Hindlimb muscle (tissue), 1 donor: ENCODE measurements around the gene EMID1. TPM values are rescaled to one million over a fixed set of nuclear protein-coding genes. Genes with fewer than 3 reads are reported as not detected.
"Not testable (repeated sequence)": the region's sequence is repeated elsewhere in the genome, so short reads cannot be mapped to it uniquely, and the experiment has no call there.

ENCODE experiments used
- DNase-seq: peaks from one replicate; pipeline ENCODE4 v3.0.0-alpha.2; 2013
- polyA plus RNA-seq: library from polyadenylated mRNA; unstranded; fragments of 120-200 nt; gene quantifications from one replicate; pipeline ENCODE4 v1.2.1, GENCODE V29; 2013; ENCODE audit not compliant: insufficient read length

Gene EMID1
- polyA plus RNA-seq, 1 donor = 8.4 TPM

DNA sequence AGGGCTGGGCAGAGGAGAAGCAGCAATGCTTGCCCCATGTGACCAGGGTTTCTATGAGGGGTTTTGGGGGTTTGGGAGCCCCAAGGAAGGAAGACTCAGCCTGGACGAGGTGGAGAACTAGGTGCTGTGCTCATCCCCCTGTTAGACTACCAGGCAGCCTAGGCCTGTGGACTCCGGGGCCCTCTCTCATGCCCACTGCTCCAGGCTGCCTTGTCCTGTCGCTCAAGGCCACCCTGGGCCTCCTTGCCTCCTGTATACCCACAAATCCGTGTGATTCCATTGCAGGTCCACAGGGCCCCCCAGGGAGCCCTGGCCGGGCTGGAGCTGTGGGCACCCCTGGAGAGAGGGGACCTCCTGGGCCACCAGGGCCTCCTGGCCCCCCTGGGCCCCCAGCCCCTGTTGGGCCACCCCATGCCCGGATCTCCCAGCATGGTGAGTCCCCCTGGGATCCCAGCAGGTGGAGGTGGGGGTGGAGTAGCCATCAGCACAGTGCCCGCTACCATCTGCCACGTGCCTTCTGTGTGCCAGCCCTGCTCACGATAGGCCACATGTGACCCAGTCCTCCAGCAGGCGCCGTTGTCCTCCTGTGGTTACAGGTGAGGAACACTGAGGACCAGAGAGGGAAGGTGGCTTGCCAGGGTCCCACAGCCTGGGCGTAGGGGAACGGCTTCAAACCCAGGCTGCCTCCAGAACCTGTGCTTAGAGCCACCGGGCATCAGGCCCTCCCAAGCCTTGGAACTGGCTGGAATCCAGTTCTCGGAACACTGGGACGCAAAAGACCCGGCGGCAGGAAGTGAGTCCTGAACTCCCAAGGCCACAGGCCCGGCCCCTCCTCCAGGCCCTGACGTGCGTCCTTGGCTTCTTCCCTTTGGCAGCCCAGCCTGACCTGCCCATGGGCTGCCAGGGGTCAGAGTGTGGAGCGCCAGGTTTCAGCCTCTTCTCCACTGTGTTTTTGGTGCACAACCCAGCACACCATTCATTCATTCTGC lies 26.6 kb downstream of the EMID1 start:
- no peak for DNase-seq

- no peak for DNase-seq
Measured at GRCh38 chr22:29233277-29233877, 27.7 kb downstream of the EMID1 start.

GRCh38 chr22:29240481-29240880 lies 34.8 kb downstream of the EMID1 start:
- not testable (repeated sequence) for DNase-seq

GRCh38 chr22:29243874-29244446 lies 38.3 kb downstream of the EMID1 start:
- no peak for DNase-seq

DNA sequence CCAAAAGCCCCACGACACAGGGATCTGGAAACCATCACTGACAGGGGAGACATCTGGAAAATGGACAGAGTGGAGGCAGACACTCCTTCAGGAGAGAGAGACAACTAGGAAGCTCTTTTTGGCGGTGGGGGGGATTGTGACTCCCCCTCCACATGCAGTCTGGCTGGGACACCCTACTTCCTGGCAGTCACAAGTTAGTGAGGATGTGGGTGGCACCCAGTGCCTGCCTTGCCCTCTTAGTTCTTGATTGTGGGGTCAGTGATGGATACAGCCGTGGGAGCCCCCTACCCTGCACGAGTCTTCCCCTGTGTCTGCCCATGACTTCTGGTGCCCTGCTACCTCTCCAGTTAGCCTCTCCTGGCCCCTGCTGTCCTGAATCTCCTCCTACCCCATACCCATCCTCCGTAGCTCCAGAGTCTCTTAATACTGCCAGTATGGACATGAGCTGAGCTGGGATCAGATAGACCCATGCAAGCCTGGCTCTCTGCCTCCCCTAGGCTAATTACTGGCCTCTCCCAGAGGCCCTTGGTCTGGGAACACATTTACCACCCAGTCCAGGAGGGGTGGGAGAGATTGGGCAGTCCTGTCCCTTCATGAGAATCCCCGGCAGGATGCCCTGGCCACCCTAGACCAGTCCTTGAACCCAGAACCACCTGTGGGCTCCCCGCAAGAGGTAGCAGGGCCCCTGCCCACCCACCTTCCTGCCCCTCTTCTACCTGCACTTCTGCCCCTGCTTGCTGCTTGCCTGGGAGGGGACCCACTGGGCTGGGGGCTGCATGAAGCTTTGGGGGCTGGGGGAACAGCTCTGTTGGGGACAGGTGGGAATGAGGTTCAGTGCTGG lies 39.3 kb downstream of the EMID1 start:
- DNase-seq = no peak

GRCh38 chr22:29245626-29246385 lies 40.1 kb downstream of the EMID1 start:
- peak; percentile 64 for DNase-seq

GRCh38 chr22:29247891-29248290 lies 42.2 kb downstream of the EMID1 start:
- not testable (repeated sequence) for DNase-seq

DNA sequence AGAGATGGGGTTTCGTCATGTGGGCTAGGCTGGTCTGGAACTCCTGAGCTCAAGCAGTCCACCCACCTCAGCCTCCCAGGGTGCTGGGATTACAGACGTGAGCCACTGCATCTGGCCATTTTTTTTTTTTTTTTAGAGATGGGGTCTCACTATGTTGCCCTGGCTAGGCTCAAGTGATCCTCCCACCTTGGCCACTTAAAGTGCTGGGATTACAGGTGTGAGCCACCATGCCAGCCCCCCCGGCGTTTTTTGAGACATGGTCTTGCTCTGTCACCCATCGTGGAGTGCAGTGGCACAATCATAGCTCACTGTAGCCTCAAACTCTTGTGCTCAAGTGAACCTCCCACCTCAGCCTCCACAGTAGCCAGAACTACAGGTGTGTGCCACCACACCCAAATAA lies 45.6 kb downstream of the EMID1 start:
- no peak for DNase-seq

DNA sequence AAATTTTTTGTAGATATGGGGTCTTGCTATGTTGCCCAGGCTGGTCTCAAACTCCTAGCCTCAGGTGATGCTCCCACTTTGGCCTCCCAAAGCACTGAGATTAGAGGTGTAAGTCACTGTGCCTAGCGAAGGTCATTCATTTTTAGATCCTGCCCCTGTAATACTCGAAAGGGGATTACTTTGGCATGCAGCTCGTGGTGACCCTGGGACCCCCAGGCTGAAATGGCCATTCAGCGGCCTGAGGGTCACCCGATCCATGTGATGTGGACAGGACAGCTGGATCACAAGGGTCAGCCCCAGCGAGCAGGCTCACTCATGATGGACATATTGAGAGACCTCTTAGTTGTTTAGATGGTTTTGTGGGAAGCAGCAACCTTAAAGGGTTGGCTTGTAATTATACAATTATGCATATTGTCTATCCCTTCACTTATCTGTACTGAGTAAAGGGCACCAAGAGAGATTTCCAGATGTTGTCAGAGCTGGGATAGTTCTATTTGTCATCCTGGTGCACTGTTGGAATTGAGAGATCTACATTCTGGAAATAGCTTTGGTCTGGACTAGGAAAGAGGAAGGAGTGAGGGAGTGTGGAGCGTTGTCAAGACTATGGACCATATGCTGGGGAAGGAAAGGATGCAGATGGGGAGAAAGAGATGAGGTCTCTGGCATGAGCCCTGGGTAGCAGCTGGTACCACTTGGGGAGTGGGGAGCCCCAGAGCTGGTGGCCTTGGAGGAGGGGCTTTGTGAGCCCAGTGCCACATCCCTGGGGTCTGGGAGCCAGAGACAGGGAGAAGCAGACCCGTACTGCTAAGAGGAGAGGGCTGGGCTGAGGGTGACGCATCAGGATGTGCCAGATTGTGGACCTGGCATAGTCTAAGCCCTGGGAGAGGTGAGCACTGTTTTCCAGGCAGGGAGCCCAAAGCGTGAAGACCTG lies 46.5 kb downstream of the EMID1 start:
- no peak for DNase-seq

GRCh38 chr22:29253561-29254285 lies 48.0 kb downstream of the EMID1 start:
- no peak for DNase-seq

- no peak for DNase-seq
Measured at GRCh38 chr22:29254286-29254660, 48.6 kb downstream of the EMID1 start.

DNA sequence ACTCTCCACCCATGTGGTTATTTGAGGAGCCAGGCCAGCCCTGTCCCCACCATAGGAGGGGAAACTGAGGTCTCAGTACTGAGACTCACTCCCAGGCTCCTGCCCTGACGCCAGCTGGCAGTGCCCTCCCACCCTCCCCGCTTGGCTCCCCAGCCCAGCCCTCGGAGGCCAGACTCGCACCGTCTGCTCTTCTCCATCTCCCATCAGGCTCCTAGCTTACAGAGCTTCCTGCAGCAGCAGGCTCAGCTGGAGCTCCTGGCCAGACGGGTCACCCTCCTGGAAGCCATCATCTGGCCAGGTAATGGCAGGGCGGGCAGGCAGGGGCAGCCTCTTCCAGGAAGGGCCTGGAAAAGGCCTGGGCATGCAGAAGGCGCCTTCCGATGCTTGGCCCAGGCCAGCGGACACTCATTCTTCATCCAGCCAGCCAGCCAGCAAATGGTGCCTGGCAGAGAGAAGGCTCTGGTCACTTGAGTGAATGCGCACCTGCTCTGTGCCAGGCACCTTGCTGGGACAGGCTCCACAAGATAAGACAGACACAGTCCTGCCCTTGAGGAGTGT lies 49.4 kb downstream of the EMID1 start:
- DNase-seq = no peak

DNA sequence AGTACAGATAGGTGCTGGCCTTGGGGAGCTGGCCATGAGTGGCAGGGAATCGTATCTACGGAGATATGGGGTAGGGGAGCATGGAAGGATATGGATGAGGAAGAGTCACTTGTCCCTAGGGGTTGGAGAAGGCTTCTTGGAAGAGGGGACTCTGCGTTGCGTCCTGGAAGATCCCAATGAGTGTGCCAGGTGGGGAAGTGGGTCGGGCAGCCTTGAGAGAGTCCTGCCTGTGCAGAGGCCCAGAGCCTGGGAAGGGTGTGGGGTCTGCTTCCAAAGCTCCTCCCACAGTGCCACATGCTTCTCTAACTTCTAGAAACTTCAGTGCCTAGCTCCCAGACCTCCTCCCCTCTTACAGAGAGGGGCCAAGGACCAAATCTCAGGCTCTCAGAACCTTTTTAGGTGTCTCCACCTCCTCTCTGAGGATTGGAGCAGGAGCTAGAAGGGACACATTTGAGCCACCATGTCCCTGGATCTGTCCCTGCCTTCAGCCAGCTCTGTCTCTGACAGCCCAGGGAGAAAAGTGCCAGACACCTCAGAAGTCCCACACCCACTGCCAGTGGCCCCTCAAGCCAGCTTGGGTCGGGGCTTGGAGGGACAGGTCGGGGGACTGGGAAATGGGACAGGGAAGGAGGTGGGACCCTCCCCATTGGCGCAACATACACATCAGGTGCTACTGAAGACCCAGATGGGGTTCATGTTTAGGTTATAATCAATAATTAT lies 51.1 kb downstream of the EMID1 start:
- no peak for DNase-seq

DNA sequence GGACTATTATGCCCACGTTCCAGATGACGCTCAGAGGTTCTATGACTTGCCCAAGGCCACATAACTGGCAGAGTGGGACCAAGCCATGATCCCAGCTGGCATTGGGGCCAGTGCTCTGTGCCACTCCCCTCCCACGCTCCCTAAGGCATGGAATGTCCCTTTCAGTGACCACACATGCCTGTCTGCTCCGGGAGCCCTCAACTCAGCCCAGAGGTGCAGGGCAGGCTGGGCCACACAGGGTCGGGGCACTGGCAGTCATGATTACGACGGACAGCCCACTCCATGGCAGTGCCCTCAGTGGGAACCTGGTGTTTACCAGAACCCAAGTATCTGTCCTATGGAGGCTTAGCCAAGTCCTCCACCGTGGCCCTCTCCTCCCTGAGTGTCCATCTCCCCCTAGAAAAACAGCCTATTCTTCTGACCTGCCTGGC lies 52.1 kb downstream of the EMID1 start:
- DNase-seq = no peak

- no peak for DNase-seq
Measured at GRCh38 chr22:29258407-29259252, 52.9 kb downstream of the EMID1 start.

DNA sequence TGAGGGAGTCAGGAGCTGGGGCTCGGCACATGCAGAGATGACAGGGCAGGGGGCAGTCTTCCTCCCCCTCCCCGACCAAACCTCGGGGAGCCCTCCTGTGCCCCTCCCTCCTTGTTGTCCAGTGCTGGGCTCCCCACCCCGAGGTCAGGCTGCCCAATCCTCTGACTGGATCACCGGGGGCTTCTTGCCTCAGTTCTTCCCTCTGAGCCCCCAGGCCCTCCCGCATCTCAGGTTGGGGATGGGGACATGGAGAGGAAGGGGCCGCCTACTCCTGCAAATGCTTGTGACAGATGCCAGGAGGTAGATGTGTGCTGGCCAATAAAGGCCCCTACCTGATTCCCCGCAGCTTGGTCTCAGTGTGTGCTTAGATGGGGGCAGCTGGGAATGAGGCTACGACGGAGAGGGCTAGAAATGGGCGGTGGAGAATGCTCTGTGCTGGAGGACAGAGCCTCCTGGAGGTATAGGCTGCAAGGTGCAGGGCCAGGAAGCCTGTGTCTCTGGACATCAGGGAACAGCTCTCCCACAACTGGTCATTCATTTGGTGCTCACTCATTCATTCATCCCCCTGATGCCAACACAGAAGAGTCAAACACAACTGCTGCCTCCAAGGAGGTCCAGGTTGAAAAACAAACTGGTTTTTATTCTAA lies 53.7 kb downstream of the EMID1 start:
- no peak for DNase-seq

DNA sequence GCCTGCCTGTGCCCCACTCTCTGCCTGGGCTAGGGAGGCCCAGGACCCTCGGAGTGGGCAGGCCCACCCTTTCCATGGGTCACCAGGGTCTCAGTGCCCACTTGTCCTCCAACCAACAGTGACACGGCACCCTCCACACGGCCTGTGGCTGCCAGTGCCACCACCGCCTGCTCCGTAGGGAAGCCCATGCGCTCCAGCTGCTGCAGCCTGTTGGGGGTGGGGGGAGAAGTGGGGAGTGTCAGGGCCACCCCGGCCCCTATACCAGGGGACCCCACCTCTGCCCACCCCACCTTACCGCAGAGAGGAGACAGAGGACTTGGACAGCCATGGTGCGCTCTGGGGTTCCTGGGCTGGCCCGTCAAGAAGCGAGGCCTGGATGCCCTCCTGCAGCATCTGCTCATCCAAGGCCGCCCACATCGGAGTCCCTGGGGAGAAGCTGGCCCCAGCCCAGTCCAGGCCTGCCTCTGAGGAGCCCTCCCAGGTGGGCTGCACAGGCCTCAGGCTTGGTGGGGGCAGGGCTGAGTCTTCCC lies 54.4 kb downstream of the EMID1 start:
- no peak for DNase-seq
